GM21576 (cell line): ENCODE data around the gene ARHGAP45.

Experiments
- ATAC-seq: cut with Tn5 transposase; IDR thresholded peaks from one replicate; pipeline ENCODE4 v1.9.1; 2021; ENCODE audit warnings: mild to moderate bottlenecking, moderate library complexity; ENCODE audit not compliant: unreplicated experiment

Gene ARHGAP45

GRCh38 chr19:1037621-1038064 is 29.3 kb upstream of the ARHGAP45 start:
- no peak for ATAC-seq

- no peak for ATAC-seq
Measured at GRCh38 chr19:1038978-1039645, 27.9 kb upstream of the ARHGAP45 start.

DNA sequence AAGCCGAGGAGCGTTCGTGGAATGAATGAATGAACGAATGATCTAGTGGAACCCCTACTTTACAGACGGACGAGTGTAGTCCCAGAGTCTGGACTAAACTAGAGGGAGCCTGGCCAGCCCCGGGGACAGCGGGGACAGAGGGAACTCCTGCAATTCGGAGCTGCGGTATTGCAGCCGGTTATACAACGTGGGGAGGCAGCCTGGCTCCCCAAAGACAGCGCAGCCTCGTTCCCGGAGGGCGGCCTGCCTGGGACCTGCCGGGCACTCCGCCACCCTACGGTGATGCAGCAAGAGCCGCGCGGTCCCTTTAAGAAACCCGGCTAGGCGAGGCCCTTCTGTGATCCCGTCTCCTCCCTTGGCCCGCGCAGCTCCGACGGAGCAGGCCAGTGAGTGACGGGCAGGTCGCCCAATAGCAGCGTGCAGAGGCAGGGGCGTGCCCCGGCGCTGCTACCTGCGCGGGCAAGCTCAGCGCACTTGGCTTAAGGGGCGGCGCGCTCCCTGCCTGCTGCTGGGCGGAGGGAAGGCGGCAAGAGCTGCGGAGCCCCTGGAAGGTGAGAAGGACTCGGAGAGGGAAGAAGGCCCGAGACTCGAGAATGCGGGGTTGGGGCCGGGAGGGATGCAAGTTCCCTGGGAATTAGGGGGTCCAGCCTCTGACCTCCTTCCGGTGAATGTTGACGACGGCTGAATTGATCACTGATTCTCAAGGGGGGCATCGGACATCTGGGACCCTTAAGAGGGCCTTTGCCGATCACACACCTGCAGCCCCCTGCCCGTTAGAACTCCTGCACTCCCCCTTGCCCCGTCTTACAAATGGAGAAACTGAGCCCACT is 27.1 kb upstream of the ARHGAP45 start, which contains the start of gene ABCA7:
ABCA7 (plus strand) TSS at position 462 of the 830 bp plus-strand sequence. CDS start 1,255 bp downstream, outside the sequence.
- peak; percentile 66 for ATAC-seq

- peak; percentile 36 for ATAC-seq
Measured at GRCh38 chr19:1040476-1041271, 26.3 kb upstream of the ARHGAP45 start.

DNA sequence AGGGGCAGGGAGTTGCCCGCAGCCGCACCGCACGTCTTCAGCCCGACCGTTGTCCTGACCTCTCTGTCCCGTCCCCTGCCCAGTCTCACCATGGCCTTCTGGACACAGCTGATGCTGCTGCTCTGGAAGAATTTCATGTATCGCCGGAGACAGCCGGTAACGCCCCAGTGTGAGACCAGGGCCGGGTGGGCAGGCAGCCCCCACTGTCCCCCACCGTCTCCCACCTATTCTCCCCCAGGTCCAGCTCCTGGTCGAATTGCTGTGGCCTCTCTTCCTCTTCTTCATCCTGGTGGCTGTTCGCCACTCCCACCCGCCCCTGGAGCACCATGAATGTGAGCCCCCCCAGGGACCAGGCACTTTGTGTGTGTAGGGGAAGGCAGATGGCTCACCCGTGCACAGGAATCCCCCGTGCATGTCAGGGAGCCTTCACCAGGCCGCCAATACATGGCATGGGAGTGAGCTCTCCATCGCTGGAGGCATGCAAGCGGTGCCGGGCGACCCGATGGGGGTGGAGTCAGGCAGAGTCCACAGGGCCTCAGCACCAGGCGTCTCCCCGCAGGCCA is 25.6 kb upstream of the ARHGAP45 start:
- no peak for ATAC-seq

- no peak for ATAC-seq
Measured at GRCh38 chr19:1041835-1042685, 24.9 kb upstream of the ARHGAP45 start.

DNA sequence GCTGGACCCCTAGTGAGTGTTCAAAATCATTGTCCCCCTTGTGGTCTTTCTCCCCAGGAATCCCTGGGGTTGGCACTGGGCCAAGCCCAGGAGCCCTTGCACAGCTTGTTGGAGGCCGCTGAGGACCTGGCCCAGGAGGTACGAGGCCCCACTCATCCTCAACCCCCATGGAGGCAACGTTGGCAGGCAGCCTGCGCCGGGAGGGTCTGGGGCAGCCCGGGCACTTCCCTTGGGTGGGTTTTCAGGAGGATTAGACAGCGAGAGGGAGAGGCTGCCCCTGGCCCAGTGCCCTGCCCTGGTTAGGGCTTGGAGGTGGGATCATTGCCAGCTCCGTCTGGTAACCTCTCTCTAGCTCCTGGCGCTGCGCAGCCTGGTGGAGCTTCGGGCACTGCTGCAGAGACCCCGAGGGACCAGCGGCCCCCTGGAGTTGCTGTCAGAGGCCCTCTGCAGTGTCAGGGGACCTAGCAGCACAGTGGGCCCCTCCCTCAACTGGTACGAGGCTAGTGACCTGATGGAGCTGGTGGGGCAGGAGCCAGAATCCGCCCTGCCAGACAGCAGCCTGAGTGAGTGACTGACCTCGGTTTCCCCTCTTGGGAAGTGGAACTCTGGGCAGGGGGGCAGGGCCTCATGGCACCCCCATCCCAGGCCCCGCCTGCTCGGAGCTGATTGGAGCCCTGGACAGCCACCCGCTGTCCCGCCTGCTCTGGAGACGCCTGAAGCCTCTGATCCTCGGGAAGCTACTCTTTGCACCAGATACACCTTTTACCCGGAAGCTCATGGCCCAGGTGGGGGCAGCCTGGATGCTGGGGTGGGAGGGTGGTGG is 24.1 kb upstream of the ARHGAP45 start:
- no peak for ATAC-seq

DNA sequence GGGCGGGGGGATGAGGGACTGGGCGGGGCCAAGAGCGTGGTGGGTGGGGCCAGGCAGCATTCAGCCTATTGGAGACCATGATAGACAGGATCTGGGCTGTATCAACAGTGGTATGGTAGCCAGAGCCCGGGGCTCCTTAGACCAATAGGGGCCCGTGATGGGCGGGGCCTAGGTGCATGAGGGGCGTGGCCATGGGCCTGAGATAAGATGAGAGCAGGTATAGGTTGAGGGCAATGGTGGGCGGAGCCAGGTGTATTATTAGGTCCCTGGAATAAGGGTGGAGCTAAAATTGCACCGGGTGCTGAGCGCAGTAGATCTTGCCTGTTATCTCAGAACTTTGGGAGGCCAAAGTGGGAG is 21.7 kb upstream of the ARHGAP45 start:
- ATAC-seq, result no peak

- no peak for ATAC-seq
Measured at GRCh38 chr19:1046117-1046626, 20.8 kb upstream of the ARHGAP45 start.

DNA sequence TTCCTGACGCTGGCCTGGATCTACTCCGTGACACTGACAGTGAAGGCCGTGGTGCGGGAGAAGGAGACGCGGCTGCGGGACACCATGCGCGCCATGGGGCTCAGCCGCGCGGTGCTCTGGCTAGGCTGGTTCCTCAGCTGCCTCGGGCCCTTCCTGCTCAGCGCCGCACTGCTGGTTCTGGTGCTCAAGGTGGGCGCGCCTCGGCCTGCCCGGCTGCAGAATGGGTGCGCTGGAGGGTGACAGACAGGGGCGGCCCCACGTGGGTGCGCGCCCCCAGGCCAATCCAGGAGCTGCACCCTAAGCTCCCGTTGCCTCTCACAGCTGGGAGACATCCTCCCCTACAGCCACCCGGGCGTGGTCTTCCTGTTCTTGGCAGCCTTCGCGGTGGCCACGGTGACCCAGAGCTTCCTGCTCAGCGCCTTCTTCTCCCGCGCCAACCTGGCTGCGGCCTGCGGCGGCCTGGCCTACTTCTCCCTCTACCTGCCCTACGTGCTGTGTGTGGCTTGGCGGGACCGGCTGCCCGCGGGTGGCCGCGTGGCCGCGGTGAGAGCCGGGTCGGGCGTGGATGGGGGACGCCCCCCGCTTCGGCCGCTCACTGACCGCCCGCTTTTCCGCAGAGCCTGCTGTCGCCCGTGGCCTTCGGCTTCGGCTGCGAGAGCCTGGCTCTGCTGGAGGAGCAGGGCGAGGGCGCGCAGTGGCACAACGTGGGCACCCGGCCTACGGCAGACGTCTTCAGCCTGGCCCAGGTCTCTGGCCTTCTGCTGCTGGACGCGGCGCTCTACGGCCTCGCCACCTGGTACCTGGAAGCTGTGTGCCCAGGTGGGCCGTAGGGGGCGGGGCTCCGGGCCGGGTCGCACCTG is 19.9 kb upstream of the ARHGAP45 start:
- no peak for ATAC-seq

DNA sequence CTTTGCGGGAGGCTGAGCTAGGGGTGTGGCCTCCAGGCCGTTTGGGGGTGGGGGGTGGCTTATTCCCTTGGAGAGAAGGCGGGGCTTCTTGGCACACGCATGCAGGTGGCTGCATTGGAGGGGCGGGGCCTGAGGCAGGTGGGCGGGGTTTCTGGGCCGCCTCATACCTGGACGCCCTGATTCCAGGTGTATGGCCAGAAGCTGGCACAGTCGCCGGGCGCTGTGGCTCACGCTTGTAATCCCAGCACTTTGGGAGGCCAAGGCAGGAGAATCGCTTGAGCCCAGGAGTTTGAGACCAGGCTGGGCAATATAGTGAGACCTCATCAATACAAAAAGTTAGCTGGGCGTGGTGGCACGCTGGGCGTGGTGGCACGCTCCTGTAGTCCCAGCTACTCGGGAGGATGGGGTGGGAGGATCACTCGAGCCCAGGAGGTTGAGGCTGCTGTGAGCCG is 19.2 kb upstream of the ARHGAP45 start:
- ATAC-seq, result no peak

- no peak for ATAC-seq
Measured at GRCh38 chr19:1049106-1049505, 17.9 kb upstream of the ARHGAP45 start.

- no peak for ATAC-seq
Measured at GRCh38 chr19:1049800-1050199, 17.2 kb upstream of the ARHGAP45 start.

DNA sequence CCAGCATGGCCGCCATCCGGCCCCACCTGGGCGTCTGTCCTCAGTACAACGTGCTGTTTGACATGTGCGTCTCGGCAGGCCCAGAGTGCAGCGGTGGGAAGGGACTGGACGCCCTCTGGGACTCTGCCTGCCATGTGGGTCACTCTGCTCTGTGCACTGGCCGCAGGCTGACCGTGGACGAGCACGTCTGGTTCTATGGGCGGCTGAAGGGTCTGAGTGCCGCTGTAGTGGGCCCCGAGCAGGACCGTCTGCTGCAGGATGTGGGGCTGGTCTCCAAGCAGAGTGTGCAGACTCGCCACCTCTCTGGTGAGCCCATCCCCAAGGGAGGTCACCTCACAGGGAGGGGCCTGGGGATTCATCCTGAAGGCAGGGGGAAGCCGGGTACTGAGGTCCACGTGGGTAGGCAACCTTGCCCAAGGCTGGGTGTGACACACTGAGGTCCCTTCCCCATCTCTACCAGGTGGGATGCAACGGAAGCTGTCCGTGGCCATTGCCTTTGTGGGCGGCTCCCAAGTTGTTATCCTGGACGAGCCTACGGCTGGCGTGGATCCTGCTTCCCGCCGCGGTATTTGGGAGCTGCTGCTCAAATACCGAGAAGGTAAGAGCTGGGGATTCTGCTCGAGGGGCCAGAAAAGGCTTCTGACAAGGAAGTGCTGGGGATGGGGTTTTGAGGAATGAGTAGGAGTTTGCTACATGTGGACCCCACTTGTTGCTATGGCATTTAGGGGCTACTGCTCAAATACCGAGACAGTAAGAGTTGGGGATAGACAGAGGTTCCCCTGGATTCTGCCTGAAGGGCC is 15.8 kb upstream of the ARHGAP45 start:
- ATAC-seq, result no peak

DNA sequence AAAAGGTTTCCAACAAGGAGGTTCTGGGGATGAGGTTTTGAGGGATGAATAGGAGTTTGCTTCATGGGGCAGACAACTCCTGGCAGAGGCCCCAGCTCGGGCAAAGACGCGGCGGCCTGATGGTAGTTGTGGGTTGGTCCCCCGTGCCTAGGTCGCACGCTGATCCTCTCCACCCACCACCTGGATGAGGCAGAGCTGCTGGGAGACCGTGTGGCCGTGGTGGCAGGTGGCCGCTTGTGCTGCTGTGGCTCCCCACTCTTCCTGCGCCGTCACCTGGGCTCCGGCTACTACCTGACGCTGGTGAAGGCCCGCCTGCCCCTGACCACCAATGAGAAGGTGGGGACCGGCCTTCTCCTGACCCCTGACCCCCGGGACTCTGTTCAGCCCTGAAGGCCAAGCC is 15.2 kb upstream of the ARHGAP45 start:
- ATAC-seq, result no peak

GRCh38 chr19:1052349-1052975 is 14.5 kb upstream of the ARHGAP45 start:
- no peak for ATAC-seq
